Adipose tissue (tissue), 3 donors: ENCODE measurements around the gene PDE8A. TPM values are rescaled to one million over a fixed set of nuclear protein-coding genes. Genes with fewer than 3 reads are reported as not detected.

Experiments used
- H3K27ac ChIP-seq: one replicate; pipeline ENCODE4 v1.5.1; 2013; ENCODE audit warnings: low read depth, low read length
- WGBS, 3 donors: extraction: QIAGEN DNeasy Blood & Tissue Kit; methylation state at CpG; one replicate each; pipeline ENCODE4 v1.1.7; 2013; 5-methylcytosine and 5-hydroxymethylcytosine counted together
- polyA plus RNA-seq, 3 donors: library from polyadenylated mRNA; stranded (reverse); fragments of 200-250 nt; gene quantifications; one replicate each; pipeline ENCODE4 v1.2.3, GENCODE V29; 2013
- donor health status: healthy with polysubstance abuse.
- donor health status: Bipolar disorder and iron deficiency.
- donor health status: healthy.

Gene PDE8A
- polyA plus RNA-seq, 3 donors, result 9.0 to 24.2 (median 19.4) TPM

GRCh38 chr15:85025516-85026251, 44.0 kb downstream of the PDE8A start:
- no peak overlapping the region for H3K27ac ChIP-seq
- 48 to 81% (median 79%) methylated on average over 4 of the region's 4 CpGs for WGBS, 3 donors

DNA sequence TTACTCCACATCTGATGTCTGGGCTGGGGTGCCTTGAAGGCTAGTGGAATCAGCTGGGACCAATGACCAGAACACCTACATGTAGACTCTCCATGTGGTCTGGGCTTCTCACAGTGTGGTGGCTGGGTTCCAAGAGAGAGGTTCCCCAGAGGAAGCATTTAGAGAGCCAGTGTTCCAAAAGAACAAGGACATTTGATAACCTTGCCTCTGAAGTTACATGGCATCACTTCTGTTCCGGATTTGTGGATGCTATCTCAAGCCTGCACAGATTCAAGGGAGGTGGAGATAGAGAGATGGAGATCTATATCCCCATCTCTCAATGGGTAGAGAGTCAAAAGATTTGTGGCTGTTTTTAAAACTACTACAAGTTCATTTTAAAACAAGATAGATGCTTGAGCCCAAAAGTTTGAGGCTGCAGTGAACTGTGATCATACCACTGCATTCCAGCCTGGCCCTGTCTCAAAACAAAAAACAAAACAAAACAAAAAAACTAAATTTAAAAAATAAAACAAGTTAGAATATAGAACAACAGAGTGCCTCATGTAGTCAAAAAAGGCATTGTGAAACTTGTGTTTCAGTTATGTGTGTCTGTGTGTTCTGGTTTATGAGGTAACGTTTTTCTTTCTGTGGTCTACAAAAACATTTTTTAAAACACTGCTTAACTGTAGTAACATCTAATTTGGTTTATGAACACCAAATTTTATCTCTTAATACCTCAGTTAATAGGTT, 44.8 kb downstream of the PDE8A start:
- 37 to 40% (median 38%) methylated on average over 2 of the region's 2 CpGs for WGBS, 3 donors
- no peak overlapping the region for H3K27ac ChIP-seq

- no peak overlapping the region for H3K27ac ChIP-seq
Observed at GRCh38 chr15:85027033-85027380, 45.4 kb downstream of the PDE8A start.

- H3K27ac ChIP-seq, result no peak overlapping the region
- WGBS, 3 donors, result 58 to 83% (median 59%) methylated on average over 4 of the region's 4 CpGs
Observed at GRCh38 chr15:85027421-85027820, 45.8 kb downstream of the PDE8A start.

GRCh38 chr15:85028416-85028815, 46.8 kb downstream of the PDE8A start:
- 76 to 94% (median 84%) methylated on average over 6 of the region's 6 CpGs for WGBS, 3 donors
- H3K27ac ChIP-seq, result no peak overlapping the region

DNA sequence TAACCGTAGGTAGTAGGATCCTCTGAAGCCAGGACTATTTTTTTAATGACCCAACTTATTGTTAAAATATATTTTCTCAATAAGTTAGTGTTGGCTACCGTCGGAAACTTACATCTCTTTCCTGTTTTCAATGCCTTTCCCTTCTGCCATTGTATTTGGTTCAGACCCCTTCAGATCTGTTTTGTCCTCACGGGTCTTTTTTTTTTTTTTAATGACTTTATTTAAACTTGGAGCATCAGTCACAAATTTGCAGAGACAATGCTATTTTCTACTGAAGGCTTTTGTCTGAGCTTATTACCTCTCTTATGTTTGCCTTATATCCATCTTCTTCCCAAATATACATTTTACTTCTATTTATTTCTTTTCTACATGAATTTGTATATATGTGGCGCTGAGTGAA, 47.6 kb downstream of the PDE8A start:
- H3K27ac ChIP-seq, result no peak overlapping the region
- 81 to 91% (median 86%) methylated on average over 5 of the region's 5 CpGs for WGBS, 3 donors

GRCh38 chr15:85030301-85030929, 48.8 kb downstream of the PDE8A start:
- H3K27ac ChIP-seq, result no peak overlapping the region
- 56 to 91% (median 69%) methylated on average over 1 of the region's 1 CpG for WGBS, 3 donors

- WGBS, 3 donors, result 59 to 87% (median 82%) methylated on average over 6 of the region's 6 CpGs
- no peak overlapping the region for H3K27ac ChIP-seq
Observed at GRCh38 chr15:85031086-85031943, 49.7 kb downstream of the PDE8A start.

- WGBS, 3 donors, result 55 to 80% (median 79%) methylated on average over 2 of the region's 2 CpGs
Observed at GRCh38 chr15:85031944-85032558, 50.4 kb downstream of the PDE8A start.

DNA sequence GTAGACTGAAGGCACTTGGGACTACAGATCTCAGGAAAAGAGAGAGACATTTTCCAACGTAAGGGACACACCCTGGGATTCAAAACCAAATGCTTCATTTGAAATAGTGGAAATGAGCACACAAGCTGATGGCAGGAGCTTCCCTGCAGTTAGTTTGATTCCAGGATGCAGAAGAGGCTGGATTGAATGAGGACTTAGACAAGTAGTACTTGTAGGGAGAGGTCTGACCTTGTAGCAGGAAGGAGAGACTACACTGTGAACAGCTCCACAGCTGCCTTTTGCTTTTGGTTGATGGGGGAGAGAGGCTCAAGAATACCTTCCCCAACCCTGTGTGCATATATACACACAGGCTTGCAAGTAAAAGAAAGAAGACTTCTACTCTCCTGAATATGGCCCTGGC, 51.5 kb downstream of the PDE8A start:
- no peak overlapping the region for H3K27ac ChIP-seq
- WGBS, 3 donors, result 36 to 39% (median 39%) methylated on average over 1 of the region's 1 CpG

More at GRCh38 chr15:85031944-85032558, 50.4 kb downstream of the PDE8A start:
- H3K27ac ChIP-seq, result no peak overlapping the region

- no peak overlapping the region for H3K27ac ChIP-seq
- 93 to 96% (median 93%) methylated on average over 5 of the region's 5 CpGs for WGBS, 3 donors
Observed at GRCh38 chr15:85034276-85034675, 52.6 kb downstream of the PDE8A start.

DNA sequence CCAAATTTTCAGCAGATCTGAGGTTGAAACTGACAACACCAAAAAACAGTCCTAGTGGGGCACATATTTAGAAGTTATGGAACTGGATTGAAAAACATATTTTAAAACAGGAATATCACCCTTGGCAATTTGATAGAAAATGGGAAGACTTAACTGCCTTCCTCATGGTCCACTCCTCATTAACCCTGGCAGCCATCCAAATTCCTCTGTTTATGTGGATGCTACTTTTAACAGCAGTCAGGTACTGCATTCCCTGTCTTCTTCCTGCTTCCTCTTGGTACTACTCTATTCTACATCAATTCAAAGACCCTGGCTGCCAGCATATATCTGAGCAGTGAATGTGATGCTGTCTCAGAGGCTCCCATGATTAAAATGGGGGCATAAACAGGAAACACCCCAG, 54.3 kb downstream of the PDE8A start:
- H3K27ac ChIP-seq, result no peak overlapping the region

- no peak overlapping the region for H3K27ac ChIP-seq
- 21 to 88% (median 37%) methylated on average over 3 of the region's 3 CpGs for whole genome bisulfite sequencing, 3 donors
Observed at GRCh38 chr15:85036716-85037115, 55.1 kb downstream of the PDE8A start.

DNA sequence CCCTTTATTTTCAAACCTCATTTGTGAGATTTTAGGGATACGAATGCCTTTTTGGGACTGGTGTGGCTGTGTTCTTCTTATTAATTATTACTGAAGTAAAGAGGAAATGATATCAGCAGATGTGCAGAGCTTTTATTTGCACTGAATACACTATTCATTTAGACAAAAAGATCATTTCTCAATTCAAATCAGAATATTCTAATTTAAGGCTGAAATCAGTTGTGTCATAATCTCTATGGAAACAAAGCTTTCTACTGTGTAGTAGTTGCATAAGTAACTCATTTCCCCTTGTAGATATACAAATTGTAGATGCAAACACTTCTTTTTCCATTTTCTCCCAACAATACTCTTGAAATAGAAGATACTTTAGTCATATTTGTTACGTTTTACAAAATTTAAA, 56.0 kb downstream of the PDE8A start:
- 77 to 88% (median 83%) methylated on average over 2 of the region's 2 CpGs for WGBS, 3 donors
- H3K27ac ChIP-seq, result no peak overlapping the region

DNA sequence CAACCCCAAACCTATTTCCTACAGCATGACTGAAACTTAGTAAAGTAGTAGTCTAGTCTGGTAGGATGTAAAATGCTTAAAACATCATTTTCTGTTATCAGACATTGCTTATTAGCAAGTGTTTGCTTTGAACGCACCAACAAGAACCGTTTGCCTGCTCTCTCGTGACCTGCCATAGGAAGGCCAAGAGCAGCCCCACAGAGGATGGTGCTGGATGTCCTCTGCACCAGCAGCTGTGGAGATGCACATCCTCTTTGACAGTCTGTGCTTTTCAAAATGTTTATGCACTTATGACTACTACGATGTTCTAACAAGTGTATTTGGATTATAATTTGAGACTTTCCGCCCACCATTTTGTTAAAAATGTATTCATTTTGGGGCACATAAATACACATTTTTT, 59.6 kb downstream of the PDE8A start:
- 69 to 80% (median 74%) methylated on average over 5 of the region's 5 CpGs for WGBS, 3 donors
- no peak overlapping the region for H3K27ac ChIP-seq

GRCh38 chr15:85044251-85044853, 62.7 kb downstream of the PDE8A start:
- 53 to 64% (median 57%) methylated on average over 3 of the region's 3 CpGs for WGBS, 3 donors

DNA sequence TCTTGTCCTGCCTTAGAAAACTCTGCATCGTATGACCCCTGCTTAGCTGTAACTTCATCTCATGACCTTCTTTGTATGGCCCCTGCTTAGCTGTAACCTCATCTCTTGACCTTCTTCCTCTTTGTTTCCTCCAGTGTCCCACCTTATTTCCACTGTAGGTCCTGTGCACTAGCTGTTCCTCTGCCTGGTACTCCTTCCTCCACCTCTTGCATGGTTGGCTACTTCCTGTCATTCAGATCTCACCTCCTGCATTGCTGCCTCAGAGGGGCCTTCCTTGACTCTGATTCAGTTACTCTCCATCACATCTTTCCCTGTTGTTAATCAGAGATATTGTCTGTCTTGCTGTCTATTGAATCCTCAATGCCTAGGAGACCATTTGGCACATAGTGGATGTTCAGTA, 63.2 kb downstream of the PDE8A start:
- no peak overlapping the region for H3K27ac ChIP-seq
- 40 to 96% (median 92%) methylated on average over 1 of the region's 1 CpG for WGBS, 3 donors

More at GRCh38 chr15:85044251-85044853, 62.7 kb downstream of the PDE8A start:
- H3K27ac ChIP-seq, result no peak overlapping the region

DNA sequence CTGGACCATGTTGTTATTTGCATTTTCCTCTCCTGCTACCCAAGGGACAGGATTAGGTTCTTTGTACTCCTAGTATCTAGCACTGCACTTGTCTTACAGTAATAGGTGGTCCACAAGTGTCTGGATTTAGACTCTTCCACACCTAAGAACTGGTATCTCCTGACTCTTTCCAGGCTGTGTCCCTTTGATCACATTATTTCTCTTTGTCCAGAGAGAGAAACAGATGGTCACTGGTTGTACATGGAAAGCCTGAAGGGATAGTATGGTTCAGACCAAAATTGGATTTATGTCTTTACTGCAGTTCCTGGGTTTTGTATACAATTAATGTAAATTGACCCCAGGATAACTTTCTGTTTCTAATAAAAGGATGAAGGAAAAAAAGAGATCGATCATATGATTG, 64.0 kb downstream of the PDE8A start:
- H3K27ac ChIP-seq, result no peak overlapping the region
- 58 to 78% (median 70%) methylated on average over 1 of the region's 1 CpG for WGBS, 3 donors
